Heart left ventricle (tissue), 13 donors: ENCODE data around the gene GABPB2.
A peak's percentile ranks its signal among the peaks of the same experiment; 100 is the strongest.

Source experiments
- CTCF ChIP-seq, 12 donors: fragments of 200-600 bp; sonication (generic) in 4 of 12; IDR thresholded peaks; one replicate each; pipeline versions ENCODE4 v1.5.0 to v1.8.0; 2018 to 2022; ENCODE audit warnings: antibody characterized with exemption in 12 of 12, mild to moderate bottlenecking in 5 of 12
- POLR2A ChIP-seq, 2 donors: fragments of 450-650 bp; IDR thresholded peaks; one replicate each; pipeline ENCODE4 v1.6.1; 2017; ENCODE audit warnings: antibody characterized with exemption in 2 of 2, mild to moderate bottlenecking in 2 of 2, moderate library complexity in 2 of 2
- donor health status: ischemic (EF 13 %, LVEDD 7.1; RV severe dilation, severe dysfunction).
- donor health status: DM: no; HTN: yes; CAD: no.
- donor health status: DM: no; HTN: no; CAD: no.
- donor health status: ischemic (EF 25% LVEDD 6.9; RV normal size, moderate dysfunction).
- donor health status: ischemic (EF 25% LVEDD 5.7; RV mildly dilated, moderate dysfunction).
- donor health status: ischemic (EF 35%, LVEDD 5.7; RV mildly dilated, moderate dysfunction).
- donor health status: nonischemic (EF 11% LVEDD 7.7; RV severe dilation, severe dysfunction).
- donor health status: DM: yes; HTN: yes; CAD: no.
- donor health status: PGD.
- donor health status: ischemic (EF 29% LVEDD 5.4; RV normal size, mild dysfunction).
- donor health status: nonischemic (EF 23%, LVEDD 6.1; RV moderate dilation, normal function).

DNA sequence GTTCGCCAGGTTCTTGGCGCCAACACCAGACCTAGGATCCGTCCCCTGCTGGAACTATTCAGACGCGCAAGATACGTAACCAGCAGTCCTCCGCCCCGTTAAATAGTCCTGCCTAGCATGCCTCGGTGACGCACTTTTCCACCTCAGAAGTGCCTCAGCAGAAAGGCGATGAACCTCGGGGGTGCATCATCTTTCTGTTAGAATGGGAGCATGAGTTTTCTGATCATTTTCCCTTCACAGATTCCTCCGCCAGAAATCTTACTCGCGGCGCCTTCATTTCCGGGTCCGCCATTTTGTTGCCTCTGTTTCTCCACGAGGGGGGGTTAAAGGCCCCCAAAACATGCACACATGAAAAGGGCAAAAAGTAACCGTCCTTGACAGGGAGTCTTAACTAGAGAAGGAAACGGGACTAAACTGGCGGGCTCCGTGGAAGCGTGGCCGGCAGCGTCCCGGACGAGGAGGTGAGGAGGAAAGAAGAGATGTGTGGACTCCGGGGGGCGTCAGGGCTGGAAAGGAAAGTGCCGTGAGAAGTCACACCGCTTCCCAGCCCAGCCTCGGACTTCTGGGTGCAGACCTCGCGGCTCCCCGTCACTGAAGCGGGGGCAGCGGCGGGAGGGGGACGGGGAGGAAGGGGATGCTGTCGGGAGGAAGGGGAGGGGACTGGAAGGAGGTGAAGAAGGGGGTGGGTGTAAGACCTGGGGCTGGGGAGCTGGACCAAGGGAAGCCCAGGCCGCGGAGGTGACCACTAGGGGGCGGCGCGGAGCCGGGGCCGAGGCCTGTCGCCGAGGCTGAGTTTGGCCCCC lies at the start of gene GABPB2:
- TF ChIP-seq CTCF (IDR thresholded peaks at IDR 0.05) (peak; percentile 88 to 99 (median 92)), POLR2A (IDR thresholded peaks at IDR 0.05) (peak in 1 of 2 donors; percentile 35)
